Measurements from ENCODE around the gene ARID5B. TPM values are rescaled to one million over a fixed set of nuclear protein-coding genes. Genes with fewer than 3 reads are reported as not detected.

ARID5B gene
- total and polyA plus RNA-seq, 2 donors (not counting 1 experiment from before 2014, with no cell fraction given), result 22.4 to 237 TPM

DNA sequence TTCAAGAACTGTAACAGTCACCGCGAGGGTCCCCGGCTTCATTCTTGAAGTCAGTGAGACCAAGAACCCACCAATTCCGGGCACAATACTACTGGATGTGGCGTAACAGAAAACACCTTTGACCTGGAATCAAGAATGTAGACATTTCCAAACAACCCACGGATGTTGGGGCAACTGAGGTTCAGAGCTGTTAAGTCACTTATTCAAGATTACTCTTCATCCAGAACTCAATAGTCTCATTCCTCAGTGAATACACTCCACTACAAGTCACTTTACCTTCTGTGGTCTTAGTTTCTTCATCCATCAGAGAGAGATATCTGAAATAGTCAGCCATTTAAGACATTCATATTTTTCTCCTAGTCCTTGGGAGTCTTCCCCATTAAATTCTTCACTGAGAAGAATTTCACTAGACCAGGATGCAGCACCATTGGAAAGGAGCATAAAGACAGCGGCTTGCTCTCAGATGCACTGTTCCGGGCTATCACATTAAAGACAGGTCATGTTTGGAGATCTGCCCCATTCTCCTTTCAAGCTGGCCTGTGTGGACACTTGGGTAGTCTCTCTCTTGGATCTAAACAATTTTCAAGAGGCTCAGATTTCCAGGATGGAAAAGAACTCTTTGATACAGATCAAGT, 32.3 kb upstream of the ARID5B start:
- no peak overlapping the region for H3K27ac ChIP-seq (ENCODE audit: low read length in 2 of 2)
- no peaks in the 10 kb centered on the region for H4K20me1 ChIP-seq (ENCODE audit: control insufficient read depth, insufficient read depth, low read length, poor library complexity, severe bottlenecking)
- H3K4me2 ChIP-seq (replicated peaks; ENCODE audit: low read depth, low read length, poor library complexity, severe bottlenecking), result no peak overlapping the region
- no peak overlapping the region for H3K4me3 ChIP-seq (ENCODE audit: control extremely low read depth in 1 of 5, extremely low read depth in 1 of 5, insufficient read depth in 1 of 5, low read depth in 2 of 5, low read length in 4 of 5)
- WGBS (ENCODE audit: insufficient coverage), result over 99% methylated on average over 8 of the region's 8 CpGs
- Mint-ChIP-seq H3K4me1 (peaks cover 8% of the 10 kb centered on the region), H3K4me3 (peak overlapping the region; percentile 26), H3K27me3 (no peaks in the 10 kb centered on the region), H3K27ac (peak overlapping the region; percentile 6), H3K9me3 (ENCODE audit: insufficient read depth) (no peaks in the 10 kb centered on the region)
- no peaks in the 10 kb centered on the region for H3K27me3 ChIP-seq (replicated peaks in 1 of 4; ENCODE audit: control extremely low read depth in 1 of 4, control insufficient read depth in 3 of 4, insufficient read depth in 4 of 4, low read length in 3 of 4)
- DNase-seq, result no peak
- ATAC-seq (ENCODE audit: low read depth), result no peak
- no peaks in the 10 kb centered on the region for H3K9me3 ChIP-seq (ENCODE audit: control extremely low read depth in 1 of 3, control insufficient read depth in 2 of 3, insufficient read depth in 1 of 3, low read length in 2 of 3)
- H3K79me2 ChIP-seq (ENCODE audit: control insufficient read depth, insufficient read depth, low read length), result no peaks in the 10 kb centered on the region
- peaks cover 3 to 4% of the 10 kb centered on the region in 2 donors for H3K4me1 ChIP-seq (ENCODE audit: control insufficient read depth in 2 of 2, insufficient read depth in 2 of 2, low read length in 2 of 2)
- no peak overlapping the region for H2AFZ ChIP-seq (ENCODE audit: insufficient read depth, low read depth, low read length, poor library complexity, severe bottlenecking)
- intact Hi-C loops (cut with micrococcal nuclease), result loop anchor here (5.0 kb wide), 1 partner anchor 117 kb away; no protein-coding TSS in a partner anchor
- H3K9ac ChIP-seq (ENCODE audit: low read length), result no peak overlapping the region
- no peak for TF ChIP-seq CTCF (IDR thresholded peaks at IDR 0.05)
- no peak for TF ChIP-seq EZH2 (IDR thresholded peaks at IDR 0.05; ENCODE audit: borderline replicate concordance, insufficient read depth, low read depth, low read length, poor library complexity, severe bottlenecking)
- ChIA-PET POLR2A (no interaction called here), CTCF (interaction anchor here (1.2 to 1.6 kb wide), 2 partner anchors 8 to 394 kb away, joined by 4 to 7 read pairs; no protein-coding TSS in a partner anchor)
- H3K36me3 ChIP-seq (replicated peaks in 1 of 2; ENCODE audit: control extremely low read depth in 1 of 2, control insufficient read depth in 1 of 2, extremely low read depth in 1 of 2, insufficient read depth in 2 of 2, low read length in 1 of 2), result no peaks in the 10 kb centered on the region

DNA sequence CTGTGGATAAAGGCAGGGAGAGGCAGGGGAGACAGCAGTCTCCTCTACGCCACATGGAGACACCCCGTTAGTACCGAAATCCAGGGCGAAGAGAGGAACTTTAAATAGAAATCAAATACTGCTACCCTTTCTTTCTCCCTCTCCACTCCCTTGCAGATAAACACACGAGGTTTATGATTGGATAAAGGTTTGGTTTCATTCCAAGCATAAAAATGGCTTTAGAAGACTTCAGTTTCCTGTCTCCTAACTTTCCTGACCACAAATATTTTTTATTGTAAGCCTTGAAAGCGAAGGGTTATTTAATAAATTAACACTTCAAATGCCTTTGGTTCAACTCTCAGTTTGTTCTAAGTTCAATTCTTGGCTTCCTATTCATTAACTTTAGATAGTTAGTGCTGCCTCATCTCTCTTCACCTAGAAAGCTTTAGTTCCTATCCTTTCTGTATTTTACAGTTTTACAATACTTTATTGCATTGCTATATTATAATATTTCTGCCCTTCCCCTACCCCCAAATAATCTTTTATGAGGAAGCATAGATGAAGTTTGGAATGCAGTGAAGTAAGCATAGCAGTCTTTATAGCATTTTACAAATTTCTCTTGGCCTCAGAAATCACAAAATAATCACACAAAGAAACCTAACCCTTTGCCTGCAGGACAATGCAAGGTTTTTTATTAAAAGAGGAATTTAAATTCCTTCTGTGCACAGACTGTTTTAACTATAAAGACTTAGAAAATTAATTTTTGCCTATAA, 31.5 kb upstream of the ARID5B start:
- H3K79me2 ChIP-seq (ENCODE audit: control insufficient read depth, insufficient read depth, low read length), result no peaks in the 10 kb centered on the region
- intact Hi-C loops (cut with micrococcal nuclease), result loop anchor here (5.0 kb wide), 1 partner anchor 118 kb away; no protein-coding TSS in a partner anchor
- H3K4me3 ChIP-seq (ENCODE audit: control extremely low read depth in 1 of 5, extremely low read depth in 1 of 5, insufficient read depth in 1 of 5, low read depth in 2 of 5, low read length in 4 of 5), result no peak overlapping the region
- H3K9me3 ChIP-seq (ENCODE audit: control extremely low read depth in 1 of 3, control insufficient read depth in 2 of 3, insufficient read depth in 1 of 3, low read length in 2 of 3), result no peaks in the 10 kb centered on the region
- H3K4me3 Mint-ChIP-seq, result no peak overlapping the region
- no peaks in the 10 kb centered on the region for H3K9me3 Mint-ChIP-seq (ENCODE audit: insufficient read depth)
- whole genome bisulfite sequencing (ENCODE audit: insufficient coverage), result 40% methylated on average over 2 of the region's 6 CpGs
- no peak for TF ChIP-seq CTCF (IDR thresholded peaks at IDR 0.05)
- H3K9ac ChIP-seq (ENCODE audit: low read length), result no peak overlapping the region
- H2AFZ ChIP-seq (ENCODE audit: insufficient read depth, low read depth, low read length, poor library complexity, severe bottlenecking), result no peak overlapping the region
- DNase-seq (no peak), ATAC-seq (ENCODE audit: low read depth) (no peak)
- H3K4me2 ChIP-seq (replicated peaks; ENCODE audit: low read depth, low read length, poor library complexity, severe bottlenecking), result no peak overlapping the region
- H4K20me1 ChIP-seq (ENCODE audit: control insufficient read depth, insufficient read depth, low read length, poor library complexity, severe bottlenecking), result no peaks in the 10 kb centered on the region
- H3K4me1 Mint-ChIP-seq, result peaks cover 8% of the 10 kb centered on the region
- H3K27me3 ChIP-seq (replicated peaks in 1 of 4; ENCODE audit: control extremely low read depth in 1 of 4, control insufficient read depth in 3 of 4, insufficient read depth in 4 of 4, low read length in 3 of 4), result no peaks in the 10 kb centered on the region
- H3K36me3 ChIP-seq (replicated peaks in 1 of 2; ENCODE audit: control extremely low read depth in 1 of 2, control insufficient read depth in 1 of 2, extremely low read depth in 1 of 2, insufficient read depth in 2 of 2, low read length in 1 of 2), result no peaks in the 10 kb centered on the region
- ChIA-PET CTCF (no interaction called here), POLR2A (interaction anchor here (0.6 kb wide), 1 partner anchor 17 kb away, joined by 3 read pairs; no protein-coding TSS in a partner anchor)
- no peak overlapping the region for H3K27ac Mint-ChIP-seq
- no peaks in the 10 kb centered on the region for H3K27me3 Mint-ChIP-seq
- H3K4me1 ChIP-seq (ENCODE audit: control insufficient read depth in 2 of 2, insufficient read depth in 2 of 2, low read length in 2 of 2), result peaks cover 3 to 4% of the 10 kb centered on the region in 2 donors
- H3K27ac ChIP-seq (ENCODE audit: low read length in 2 of 2), result no peak overlapping the region

Measured in B cell (primary cell).